Heart right ventricle (tissue), 16 donors: ENCODE measurements around the gene SCT. TPM values are rescaled to one million over a fixed set of nuclear protein-coding genes. Genes with fewer than 3 reads are reported as not detected.

Experiments used
- ATAC-seq, 8 donors: fragments of 200-7000 bp; cut with Tn5 transposase; one replicate each; pipeline ENCODE4 v1.9.1; 2020; ENCODE audit warnings: mild to moderate bottlenecking in 8 of 8, moderate library complexity in 8 of 8, moderate number of reproducible peaks in 1 of 8
- DNase-seq, 2 donors: peaks; one replicate each; pipeline ENCODE4 v3.0.0-alpha.2; 2020
- H3K27ac ChIP-seq, 10 donors: fragments of 200-600 bp; sonication (generic) in 2 of 10; one replicate each; pipeline versions ENCODE4 v1.5.0 to v1.8.0; 2020 to 2022; ENCODE audit warnings: mild to moderate bottlenecking in 3 of 10
- H3K27me3 ChIP-seq, 7 donors: fragments of 200-600 bp; one replicate each; pipeline ENCODE4 v1.8.0; 2021 to 2022; ENCODE audit warnings: mild to moderate bottlenecking in 2 of 7
- H3K36me3 ChIP-seq, 9 donors: fragments of 200-600 bp; sonication (generic) in 1 of 9; one replicate each; pipeline versions ENCODE4 v1.5.0 to v1.8.0; 2020 to 2022; ENCODE audit warnings: mild to moderate bottlenecking in 2 of 9
- H3K4me1 ChIP-seq, 9 donors: fragments of 200-600 bp; sonication (generic) in 1 of 9; one replicate each; pipeline versions ENCODE4 v1.5.0 to v1.8.0; 2020 to 2022; ENCODE audit warnings: mild to moderate bottlenecking in 4 of 9
- H3K4me3 ChIP-seq, 10 donors: fragments of 200-600 bp; sonication (generic) in 2 of 10; one replicate each; pipeline versions ENCODE4 v1.5.0 to v1.8.0; 2020 to 2022; ENCODE audit warnings: mild to moderate bottlenecking in 7 of 10, moderate library complexity in 2 of 10
- H3K9me3 ChIP-seq, 11 donors: fragments of 200-600 bp in 10 of 11; sonication (generic) in 2 of 11; one replicate each; pipeline versions ENCODE4 v1.5.0 to v1.8.0; 2013 to 2022; ENCODE audit warnings: mild to moderate bottlenecking in 2 of 11, control low read depth in 1 of 11, moderate library complexity in 1 of 11
- CTCF ChIP-seq, 9 donors: fragments of 200-600 bp; sonication (generic) in 2 of 9; IDR thresholded peaks; one replicate each; pipeline versions ENCODE4 v1.5.0 to v1.8.0; 2021 to 2022; ENCODE audit warnings: antibody characterized with exemption in 9 of 9, mild to moderate bottlenecking in 5 of 9, moderate library complexity in 1 of 9
- WGBS, 2 donors: extraction: QIAGEN DNeasy Blood & Tissue Kit; methylation state at CpG; one replicate each; pipeline ENCODE4 v1.1.7; 2013; ENCODE audit warnings: inconsistent platforms in 1 of 2; 5-methylcytosine and 5-hydroxymethylcytosine counted together
- intact Hi-C, 10 donors: fragments of 100-400 bp; cut with DNase I; formaldehyde crosslinking; loops; one replicate each; pipeline versions ENCODE4 v1.11.1 to v1.14.2; 2022
- polyA plus RNA-seq, 2 donors: library from polyadenylated mRNA; stranded (reverse); fragments of 200-250 nt; gene quantifications; one replicate each; pipeline ENCODE4 v1.2.3, GENCODE V29; 2013
- total RNA-seq, 10 donors: library from RNA; stranded (reverse); fragmentation: NEBNext Ultra II Directional in 3 of 10; extraction: Animal tissue kit (Norgen Biotek cat#: 25700) in 3 of 10; gene quantifications; one replicate each; pipeline versions ENCODE4 v1.2.1 to v1.2.4, GENCODE V29; 2021 to 2023
- donor health status: Arrhythmogenic right ventricular cardiomyopathy.
- donor health status: ischemic (EF 13 %, LVEDD 7.1; RV severe dilation, severe dysfunction).
- donor health status: healthy with polysubstance abuse.
- donor health status: DM: no; HTN: yes; CAD: no.
- donor health status: DM: no; HTN: no; CAD: no.
- donor health status: ischemic (EF 25% LVEDD 6.9; RV normal size, moderate dysfunction).
- donor health status: ischemic (EF 25% LVEDD 5.7; RV mildly dilated, moderate dysfunction).
- donor health status: healthy.
- donor health status: DM: yes; HTN: yes; CAD: no.
- donor health status: Ischemic cardiomyopathy.
- donor health status: ischemic (EF 35%, LVEDD 5.7; RV mildly dilated, moderate dysfunction).
- donor health status: nonischemic (EF 11% LVEDD 7.7; RV severe dilation, severe dysfunction).
- donor health status: DM: yes; HTN: yes; CAD: no.
- donor health status: PGD.
- donor health status: ischemic (EF 29% LVEDD 5.4; RV normal size, mild dysfunction).
- donor health status: nonischemic (EF 23%, LVEDD 6.1; RV moderate dilation, normal function).

Gene SCT
- total and polyA plus RNA-seq, 12 donors: 0.64 to 2.0 (median 1.00) TPM; not detected in 8

GRCh38 chr11:617912-618682 is 8.9 kb downstream of the SCT start:
- Histone ChIP-seq H3K27me3 (no peaks in the 10 kb centered on the region), H3K4me1 (peaks cover 12 to 36% (median 24%) of the 10 kb centered on the region in 9 donors), H3K9me3 (no peaks in the 10 kb centered on the region), H3K36me3 (peaks cover 0 to 27% (median 3%) of the 10 kb centered on the region in 9 donors), H3K27ac (no peak overlapping the region), H3K4me3 (no peak overlapping the region)
- ATAC-seq: no peak
- DNase-seq: no peak
- 93 to 94% methylated on average over 25 of the region's 25 CpGs for WGBS, 2 donors
- no peak for TF ChIP-seq CTCF (IDR thresholded peaks at IDR 0.05)
- intact Hi-C loops: loop anchor here in 1 of 10 donors (5.0 kb wide), 1 partner anchor 41 kb away; the partner anchor contains the start of gene PHRF1

GRCh38 chr11:617199-617911 is 9.6 kb downstream of the SCT start:
- DNase-seq (peak in 1 of 2 donors; percentile 20), ATAC-seq (no peak)
- H3K9me3 ChIP-seq: no peaks in the 10 kb centered on the region
- TF ChIP-seq CTCF (IDR thresholded peaks at IDR 0.05): no peak
- WGBS, 2 donors: 93 to 94% methylated on average over 52 to 57 of the region's 57 CpGs
- H3K27me3 ChIP-seq: no peaks in the 10 kb centered on the region
- H3K4me3 ChIP-seq: no peak overlapping the region
- H3K36me3 ChIP-seq: peaks cover 0 to 32% (median 10%) of the 10 kb centered on the region in 9 donors
- H3K27ac ChIP-seq: no peak overlapping the region
- peaks cover 13 to 40% (median 24%) of the 10 kb centered on the region in 9 donors for H3K4me1 ChIP-seq
- intact Hi-C loops: loop anchor here in 1 of 10 donors (5.0 kb wide), 1 partner anchor 40 kb away; the partner anchor contains the start of gene PHRF1

GRCh38 chr11:616320-617198 is 10.4 kb downstream of the SCT start:
- Histone ChIP-seq H3K4me1 (peaks cover 13 to 40% (median 24%) of the 10 kb centered on the region in 9 donors), H3K27ac (peak overlapping the region; percentile 74 to 99 (median 96)), H3K36me3 (peaks cover 0 to 37% (median 18%) of the 10 kb centered on the region in 9 donors), H3K27me3 (no peaks in the 10 kb centered on the region), H3K9me3 (no peaks in the 10 kb centered on the region), H3K4me3 (peak overlapping the region; percentile 33 to 86 (median 73))
- no peak for TF ChIP-seq CTCF (IDR thresholded peaks at IDR 0.05)
- DNase-seq (no peak), ATAC-seq (no peak)
- 86 to 91% methylated on average over 39 of the region's 39 CpGs for WGBS, 2 donors
- intact Hi-C loops: loop anchor here in 1 of 10 donors (5.0 kb wide), 1 partner anchor 39 kb away; the partner anchor contains the start of gene PHRF1
